K562 (cell line): ENCODE results near the gene PRKD1. TPM values are rescaled to one million over a fixed set of nuclear protein-coding genes. Genes with fewer than 3 reads are reported as not detected.

Experiments
- ATAC-seq: fragments of 200-7000 bp; cut with Tn5 transposase; 3 replicates; pipeline ENCODE4 v1.9.1; 2020; ENCODE audit warnings: moderate library complexity
- BruUV-seq: library from RNA; stranded (reverse); fragments of 400-500 nt; replicated peaks from 2 replicates; lab custom pipeline; 2021; lab: Mats Ljungman, UMichigan
- CTCF ChIA-PET: fragments of 300-600 bp; formaldehyde crosslinking; extraction: SDS; loops from one replicate; lab custom pipeline; 2021; ENCODE audit warnings: low intra/inter-chr PET ratio; lab: Yijun Ruan, JAX
- POLR2A ChIA-PET: fragments of 300-600, 350-650 bp; sonication (Branson Sonifier 250); formaldehyde crosslinking; extraction: SDS; loops from one replicate; lab custom pipeline; 2021; ENCODE audit warnings: antibody characterized with exemption, inconsistent platforms; lab: Yijun Ruan, JAX
- DNase-seq, 4 experiments: peaks; one replicate each; pipeline versions ENCODE4 v3.0.0 to v3.0.0-alpha.2; 2011 to 2018; ENCODE audit warnings: low spot score in 3 of 4, mixed read lengths in 3 of 4; ENCODE audit errors: extremely low read depth in 1 of 4
- FAIRE-seq: peaks from 2 replicates; lab custom pipeline; 2011; peaks lifted over from hg19 to GRCh38; lab: Jason Lieb, UNC
- H2AFZ ChIP-seq: 2 replicates; pipeline ENCODE4 v1.6.0; 2011; ENCODE audit warnings: low read depth, low read length, control low read depth, inconsistent platforms
- H3K27ac ChIP-seq: fragments of 200-600 bp; 3 replicates; pipeline ENCODE4 v1.8.0; 2011; ENCODE audit warnings: low read depth, mild to moderate bottlenecking, control low read depth, inconsistent platforms, low read length, moderate library complexity, mixed read lengths; ENCODE audit errors: extremely low read depth
- H3K27me3 ChIP-seq, 2 experiments: fragments of 300-600 bp in 1 of 2; 2 replicates in 1 of 2; 3 replicates in 1 of 2; pipeline versions ENCODE4 v1.6.0 to v1.8.0; 2011; ENCODE audit warnings: inconsistent platforms in 2 of 2, low read length in 2 of 2, mild to moderate bottlenecking in 1 of 2, mixed read lengths in 1 of 2, moderate library complexity in 1 of 2; ENCODE audit not compliant: control insufficient read depth in 2 of 2, insufficient read depth in 2 of 2
- H3K36me3 ChIP-seq: fragments of 300-600 bp; 3 replicates; pipeline ENCODE4 v1.8.0; 2011; ENCODE audit warnings: mild to moderate bottlenecking, low read length, inconsistent platforms; ENCODE audit not compliant: control insufficient read depth, insufficient read depth
- H3K4me1 ChIP-seq, 2 experiments: fragments of 200-600 bp in 1 of 2; replicated peaks in 1 of 2; 2 replicates in 1 of 2; 3 replicates in 1 of 2; pipeline versions ENCODE4 v1.5.1 to v1.8.0; 2011; ENCODE audit warnings: inconsistent platforms in 2 of 2, low read length in 2 of 2, mild to moderate bottlenecking in 1 of 2, mixed read lengths in 1 of 2, moderate library complexity in 1 of 2; ENCODE audit not compliant: control insufficient read depth in 2 of 2, insufficient read depth in 2 of 2
- H3K4me2 ChIP-seq: 2 replicates; pipeline ENCODE4 v1.6.1; 2011; ENCODE audit warnings: low read length, control low read depth, inconsistent platforms, mixed read lengths; ENCODE audit not compliant: insufficient read depth
- H3K4me3 ChIP-seq: fragments of 200-600 bp; sonication (generic), shearing (Covaris generic); 2 replicates; pipeline ENCODE4 v1.5.1; 2016; ENCODE audit warnings: control low read depth, inconsistent platforms
- H3K79me2 ChIP-seq: fragments of 200-600 bp; 3 replicates; pipeline ENCODE4 v1.8.0; 2011; ENCODE audit warnings: low read length, inconsistent platforms; ENCODE audit not compliant: control insufficient read depth, insufficient read depth
- H3K9ac ChIP-seq, 2 experiments: 2 replicates each; pipeline versions ENCODE4 v1.6.0 to v1.6.1; 2011; ENCODE audit warnings: low read depth in 2 of 2, low read length in 2 of 2, control low read depth in 1 of 2, inconsistent platforms in 1 of 2, mild to moderate bottlenecking in 1 of 2, mixed read lengths in 1 of 2; ENCODE audit not compliant: insufficient read depth in 1 of 2
- H3K9me1 ChIP-seq: one replicate; pipeline ENCODE4 v1.6.0; 2011; ENCODE audit warnings: inconsistent platforms, mild to moderate bottlenecking, low read length, moderate library complexity; ENCODE audit not compliant: control insufficient read depth, insufficient read depth
- H3K9me3 ChIP-seq: replicated peaks from 2 replicates; pipeline ENCODE4 v1.5.1; 2011; ENCODE audit warnings: low read depth, low read length, inconsistent platforms; ENCODE audit not compliant: control insufficient read depth, insufficient read depth
- H4K20me1 ChIP-seq: replicated peaks from 2 replicates; pipeline ENCODE4 v1.6.1; 2011; ENCODE audit warnings: low read length, inconsistent platforms, mixed read lengths; ENCODE audit not compliant: control insufficient read depth, insufficient read depth
- AFF4 ChIP-seq: sonication (generic); formaldehyde crosslinking; IDR thresholded peaks from 2 replicates; pipeline ENCODE4 v1.8.0; 2023; ENCODE audit warnings: mild to moderate bottlenecking, missing genetic modification reagents
- EHMT2 ChIP-seq: fragments of 450-650 bp; IDR thresholded peaks from 2 replicates; pipeline ENCODE4 v1.6.1; 2018; ENCODE audit warnings: antibody characterized with exemption
- ESRRB ChIP-seq: fragments of 250-450 bp; sonication (Bioruptor Pico); IDR thresholded peaks from 2 replicates; pipeline ENCODE4 v1.5.0; 2020; ENCODE audit warnings: mild to moderate bottlenecking, moderate library complexity, borderline replicate concordance
- EZH2 ChIP-seq: IDR thresholded peaks from 2 replicates; pipeline ENCODE4 v1.6.1; 2012; ENCODE audit warnings: low read depth, mild to moderate bottlenecking, inconsistent platforms, low read length, borderline replicate concordance
- HMBOX1 ChIP-seq: sonication (generic); IDR thresholded peaks from 2 replicates; pipeline ENCODE4 v1.6.1; 2016
- NR2F6 ChIP-seq: fragments of 450-650 bp; formaldehyde crosslinking; IDR thresholded peaks from 2 replicates; pipeline ENCODE4 v1.4.0; 2020; ENCODE audit warnings: mild to moderate bottlenecking
- PKNOX1 ChIP-seq: fragments of 450-650 bp; IDR thresholded peaks from 2 replicates; pipeline ENCODE4 v1.6.1; 2016
- POLR3A ChIP-seq: IDR thresholded peaks from 2 replicates; pipeline ENCODE4 v1.6.1; 2011; ENCODE audit warnings: borderline replicate concordance, mild to moderate bottlenecking, moderate library complexity; ENCODE audit not compliant: insufficient read length, insufficient read depth; ENCODE audit errors: extremely low read depth
- UBTF ChIP-seq, 2 experiments: IDR thresholded peaks; 2 replicates each; pipeline ENCODE4 v1.6.1; 2012; ENCODE audit warnings: improper control_type of control experiment in 2 of 2, low read depth in 2 of 2, low read length in 2 of 2, borderline replicate concordance in 1 of 2
- XRCC4 ChIP-seq: IDR thresholded peaks from one replicate; pipeline ENCODE4 v1.6.1; 2011; ENCODE audit not compliant: insufficient read depth, insufficient read length; ENCODE audit errors: extremely low read depth
- ZC3H8 ChIP-seq: fragments of 450-650 bp; IDR thresholded peaks from 2 replicates; pipeline ENCODE4 v1.6.1; 2017
- ZFPM2 ChIP-seq: fragments of 250-450 bp; sonication (Bioruptor Pico); IDR thresholded peaks from 2 replicates; pipeline ENCODE4 v1.5.1; 2022; ENCODE audit warnings: mild to moderate bottlenecking
- ZNF398 ChIP-seq: fragments of 250-450 bp; sonication (Bioruptor Pico); IDR thresholded peaks from 2 replicates; pipeline ENCODE4 v1.8.0; 2021; ENCODE audit warnings: moderate library complexity, mild to moderate bottlenecking, inconsistent platforms
- in situ Hi-C: fragments of 300-500 bp; cut with MboI; formaldehyde crosslinking; loops from 4 replicates; pipeline ENCODE4 v1.15.0; 2018; ENCODE audit warnings: inconsistent platforms, mixed read lengths
- intact Hi-C: fragments of 100-400 bp; cut with micrococcal nuclease; formaldehyde crosslinking; loops from 2 replicates; pipeline ENCODE4 v1.14.2; 2022
- polyA plus RNA-seq, 8 experiments: library from polyadenylated mRNA; depleted of rRNA in 4 of 8; stranded (reverse) in 5 of 8; unstranded in 3 of 8; fragments of >200 nt; fragmentation: Nextera tagmentation in 2 of 8; fragmentation: Illumina TruSeq in 1 of 8; extraction: Ambion mirVana in 2 of 8; extraction: Trizol in 1 of 8; gene quantifications; 2 replicates each; pipeline versions ENCODE4 v1.2.1 to v1.2.3, GENCODE V29; 2011 to 2014; ENCODE audit warnings: inconsistent platforms in 1 of 8, missing spikeins in 1 of 8
- total RNA-seq, 7 experiments: library from RNA; depleted of rRNA in 6 of 7; stranded (reverse); fragments of >200 nt in 6 of 7; fragmentation: Illumina TruSeq in 2 of 7; extraction: Trizol in 2 of 7; gene quantifications; 2 replicates each; pipeline versions ENCODE4 v1.2.1 to v1.2.3, GENCODE V29; 2011 to 2021; ENCODE audit warnings: low replicate concordance in 1 of 7

The PRKD1 gene
- total and polyA plus RNA-seq, 9 of the 15 experiments (the other 6 are each of a cell fraction or from before 2014, with no cell fraction given) = 0.04 to 0.25 (median 0.13) TPM; not detected in 1

- intact Hi-C loops (no loop called here), in situ Hi-C loops (no loop called here)
- H3K9me1 ChIP-seq = no peaks in the 10 kb centered on the region
- DNase-seq (no peak), ATAC-seq (no peak), FAIRE-seq (no peak)
- no peaks in the 10 kb centered on the region for H3K9me3 ChIP-seq
- no peak overlapping the region for H3K27ac ChIP-seq
- no peak overlapping the region for H3K9ac ChIP-seq
- H3K4me2 ChIP-seq = no peak overlapping the region
- H2AFZ ChIP-seq = no peak overlapping the region
- ChIA-PET POLR2A (interaction anchor here (0.7 kb wide), 1 partner anchor 12 kb away, joined by 3 read pairs; no protein-coding TSS in a partner anchor), CTCF (no interaction called here)
- BruUV-seq = no TSS peak
- no peak overlapping the region for H3K4me3 ChIP-seq
- H3K79me2 ChIP-seq = no peaks in the 10 kb centered on the region
- H3K36me3 ChIP-seq = no peaks in the 10 kb centered on the region
- no peaks in the 10 kb centered on the region for H3K27me3 ChIP-seq
- no peaks in the 10 kb centered on the region for H4K20me1 ChIP-seq
- no peaks in the 10 kb centered on the region for H3K4me1 ChIP-seq
- TF ChIP-seq EZH2 = no peak
- TF ChIP-seq NR2F6 (CRISPR knock-in tag) = no peak
- TF ChIP-seq XRCC4 = no peak
- TF ChIP-seq PKNOX1 = no peak
- no peak for TF ChIP-seq ZNF398 (CRISPR knock-in tag)
- TF ChIP-seq POLR3A = no peak
- no peak for TF ChIP-seq EHMT2
- TF ChIP-seq ESRRB = no peak
- TF ChIP-seq AFF4 (CRISPR knock-in tag) = no peak
- TF ChIP-seq ZFPM2 (CRISPR knock-in tag) = no peak
- no peak for TF ChIP-seq HMBOX1
- TF ChIP-seq UBTF (IDR thresholded peaks at IDR 0.05; ENCODE audit: borderline replicate concordance in 1 of 2, low read depth in 2 of 2, low read length in 2 of 2) = no peak
- TF ChIP-seq ZC3H8 = no peak
Measured at GRCh38 chr14:29629839-29630238, 297.8 kb downstream of the PRKD1 start.
